CD8-positive, alpha-beta memory T cell (primary cell): ENCODE measurements around the gene MC1R. TPM values are rescaled to one million over a fixed set of nuclear protein-coding genes. Genes with fewer than 3 reads are reported as not detected.
"Not testable (repeated sequence)": the region's sequence is repeated elsewhere in the genome, so short reads cannot be mapped to it uniquely, and the experiment has no call there.

ENCODE experiments used
- CTCF ChIA-PET: fragments of 350-600 bp; sonication (Branson Sonifier 250); formaldehyde crosslinking; loops from one replicate; lab custom pipeline; 2021; ENCODE audit warnings: antibody characterized with exemption; lab: Charles Lee
- POLR2A ChIA-PET: fragments of 350-600 bp; sonication (Branson Sonifier 250); formaldehyde crosslinking; loops from one replicate; lab custom pipeline; 2021; ENCODE audit warnings: antibody characterized with exemption; lab: Charles Lee
- DNase-seq, 5 donors: peaks; one replicate each; pipeline versions ENCODE4 v3.0.0 to v3.0.0-alpha.2; 2020 to 2022; ENCODE audit warnings: mixed read lengths in 1 of 5
- H3K27ac ChIP-seq: one replicate; pipeline ENCODE4 v1.7.0; 2013; ENCODE audit warnings: low read depth, mild to moderate bottlenecking, low read length, moderate library complexity
- H3K27me3 ChIP-seq: 2 replicates; pipeline ENCODE4 v1.7.0; 2013; ENCODE audit warnings: low read length, mild to moderate bottlenecking; ENCODE audit not compliant: insufficient read depth, poor library complexity, severe bottlenecking
- H3K36me3 ChIP-seq: 2 replicates; pipeline ENCODE4 v1.7.0; 2013; ENCODE audit warnings: mild to moderate bottlenecking, low read length, moderate library complexity; ENCODE audit not compliant: insufficient read depth
- H3K4me1 ChIP-seq: 2 replicates; pipeline ENCODE4 v1.7.0; 2013; ENCODE audit warnings: mild to moderate bottlenecking, low read length, moderate library complexity; ENCODE audit not compliant: insufficient read depth
- H3K4me3 ChIP-seq: 2 replicates; pipeline ENCODE4 v1.7.0; 2013; ENCODE audit warnings: mild to moderate bottlenecking, low read length
- H3K9me3 ChIP-seq: 2 replicates; pipeline ENCODE4 v1.7.0; 2013; ENCODE audit warnings: mild to moderate bottlenecking, low read length
- H3K27ac Mint-ChIP-seq, 8 donors: one replicate each; pipeline ENCODE4 v1.8.0; 2020 to 2021; ENCODE audit warnings: mixed read lengths in 8 of 8, mild to moderate bottlenecking in 6 of 8, inconsistent platforms in 3 of 8, moderate library complexity in 3 of 8
- H3K27me3 Mint-ChIP-seq, 2 donors: one replicate each; pipeline ENCODE4 v1.8.0; 2020 to 2021; ENCODE audit warnings: mixed read lengths in 2 of 2, mild to moderate bottlenecking in 1 of 2, moderate library complexity in 1 of 2
- H3K36me3 Mint-ChIP-seq, 3 donors: one replicate each; pipeline ENCODE4 v1.8.0; 2020 to 2021; ENCODE audit warnings: mixed read lengths in 3 of 3, inconsistent platforms in 1 of 3, mild to moderate bottlenecking in 1 of 3
- H3K4me1 Mint-ChIP-seq, 3 donors: one replicate each; pipeline ENCODE4 v1.8.0; 2020 to 2021; ENCODE audit warnings: mixed read lengths in 3 of 3, inconsistent platforms in 1 of 3, mild to moderate bottlenecking in 1 of 3
- H3K4me3 Mint-ChIP-seq, 7 donors: one replicate each; pipeline ENCODE4 v1.8.0; 2020 to 2021; ENCODE audit warnings: mixed read lengths in 7 of 7, mild to moderate bottlenecking in 6 of 7, moderate library complexity in 4 of 7, inconsistent platforms in 2 of 7
- H3K9me3 Mint-ChIP-seq, 5 donors: one replicate each; pipeline ENCODE4 v1.8.0; 2020 to 2022; ENCODE audit warnings: mixed read lengths in 5 of 5, mild to moderate bottlenecking in 3 of 5, moderate library complexity in 2 of 5, inconsistent platforms in 1 of 5
- polyA plus RNA-seq: library from polyadenylated mRNA; unstranded; fragments of 300-500 nt; fragmentation: Illumina TruSeq; gene quantifications from one replicate; pipeline ENCODE4 v1.2.3, GENCODE V29; 2021
- total RNA-seq, 2 experiments: library from RNA; stranded (reverse); gene quantifications; one replicate each; pipeline ENCODE4 v1.2.3, GENCODE V29; 2021

The MC1R gene
- total and polyA plus RNA-seq, 3 experiments from 2014 or later = 0.86 to 2.6 (median 1.9) TPM

GRCh38 chr16:89934611-89935553 is 16.2 kb downstream of the MC1R start:
- ChIA-PET POLR2A (no interaction called here), CTCF (no interaction called here)
- Histone ChIP-seq H3K4me3 (no peak overlapping the region), H3K9me3 (no peaks in the 10 kb centered on the region), H3K27me3 (no peaks in the 10 kb centered on the region), H3K27ac (no peak overlapping the region), H3K36me3 (no peaks in the 10 kb centered on the region), H3K4me1 (no peaks in the 10 kb centered on the region)
- Mint-ChIP-seq H3K27ac (no peak overlapping the region), H3K4me3 (no peak overlapping the region), H3K9me3 (no peaks in the 10 kb centered on the region), H3K27me3 (peaks cover 20% of the 10 kb centered on the region in 2 donors), H3K36me3 (no peaks in the 10 kb centered on the region), H3K4me1 (no peaks in the 10 kb centered on the region)
- no peak for DNase-seq

- Mint-ChIP-seq H3K27me3 (peaks cover 16 to 18% of the 10 kb centered on the region in 2 donors), H3K27ac (peak overlapping the region in 1 of 8 donors; percentile 69)
- H3K4me3 ChIP-seq, H3K36me3 Mint-ChIP-seq, CTCF ChIA-PET, H3K4me1 ChIP-seq, H3K4me1 Mint-ChIP-seq, H3K27me3 ChIP-seq, POLR2A ChIA-PET, H3K9me3 Mint-ChIP-seq, H3K36me3 ChIP-seq, H3K4me3 Mint-ChIP-seq, H3K27ac ChIP-seq, H3K9me3 ChIP-seq, DNase-seq: not testable (repeated sequence)
These were observed 17.0 kb downstream of the MC1R start for GRCh38 chr16:89935620-89936019.

- Mint-ChIP-seq H3K27me3 (peaks cover 14 to 16% of the 10 kb centered on the region in 2 donors), H3K27ac (peak overlapping the region in 1 of 8 donors; percentile 76), H3K4me3 (no peak overlapping the region), H3K4me1 (no peaks in the 10 kb centered on the region), H3K9me3 (no peaks in the 10 kb centered on the region), H3K36me3 (no peaks in the 10 kb centered on the region)
- POLR2A ChIA-PET = no interaction called here
- H3K9me3 ChIP-seq = no peaks in the 10 kb centered on the region
- H3K36me3 ChIP-seq = no peaks in the 10 kb centered on the region
- CTCF ChIA-PET = no interaction called here
- no peak overlapping the region for H3K4me3 ChIP-seq
- H3K27ac ChIP-seq = no peak overlapping the region
- no peaks in the 10 kb centered on the region for H3K27me3 ChIP-seq
- H3K4me1 ChIP-seq = no peaks in the 10 kb centered on the region
- no peak for DNase-seq
These were observed 17.4 kb downstream of the MC1R start for GRCh38 chr16:89936034-89936433.

GRCh38 chr16:89936508-89936907 is 17.8 kb downstream of the MC1R start:
- peak overlapping the region in 1 of 8 donors; percentile 76 for H3K27ac Mint-ChIP-seq
- H3K4me3 Mint-ChIP-seq = no peak overlapping the region

GRCh38 chr16:89936981-89937380 is 18.3 kb downstream of the MC1R start:
- ChIA-PET CTCF (no interaction called here), POLR2A (no interaction called here)
- no peak overlapping the region for H3K27ac ChIP-seq
- no peaks in the 10 kb centered on the region for H3K4me1 ChIP-seq
- Mint-ChIP-seq H3K4me3 (no peak overlapping the region), H3K27me3 (peaks cover 8 to 15% of the 10 kb centered on the region in 2 donors), H3K4me1 (no peaks in the 10 kb centered on the region), H3K36me3 (no peaks in the 10 kb centered on the region), H3K9me3 (no peaks in the 10 kb centered on the region), H3K27ac (no peak overlapping the region)
- no peaks in the 10 kb centered on the region for H3K27me3 ChIP-seq
- no peaks in the 10 kb centered on the region for H3K9me3 ChIP-seq
- no peak for DNase-seq
- H3K4me3 ChIP-seq = no peak overlapping the region
- no peaks in the 10 kb centered on the region for H3K36me3 ChIP-seq

More at GRCh38 chr16:89936508-89936907, 17.8 kb downstream of the MC1R start:
- Mint-ChIP-seq H3K36me3 (no peaks in the 10 kb centered on the region), H3K9me3 (no peaks in the 10 kb centered on the region), H3K27me3 (peaks cover 10 to 12% of the 10 kb centered on the region in 2 donors), H3K4me1 (no peaks in the 10 kb centered on the region)
- Histone ChIP-seq H3K9me3 (no peaks in the 10 kb centered on the region), H3K27me3 (no peaks in the 10 kb centered on the region), H3K36me3 (no peaks in the 10 kb centered on the region), H3K4me3 (no peak overlapping the region), H3K27ac (no peak overlapping the region), H3K4me1 (no peaks in the 10 kb centered on the region)
- ChIA-PET CTCF (no interaction called here), POLR2A (no interaction called here)
- no peak for DNase-seq

- no peaks in the 10 kb centered on the region for H3K36me3 Mint-ChIP-seq
- H3K27ac Mint-ChIP-seq = no peak overlapping the region
- H3K27me3 ChIP-seq = no peaks in the 10 kb centered on the region
- H3K27ac ChIP-seq = no peak overlapping the region
- DNase-seq = no peak
- peaks cover 10 to 24% of the 10 kb centered on the region in 2 donors for H3K27me3 Mint-ChIP-seq
- no peaks in the 10 kb centered on the region for H3K4me1 Mint-ChIP-seq
- H3K36me3 ChIP-seq = no peaks in the 10 kb centered on the region
- POLR2A ChIA-PET = no interaction called here
- no peak overlapping the region for H3K4me3 ChIP-seq
- no peaks in the 10 kb centered on the region for H3K4me1 ChIP-seq
- CTCF ChIA-PET = no interaction called here
- H3K9me3 Mint-ChIP-seq = no peaks in the 10 kb centered on the region
- no peak overlapping the region for H3K4me3 Mint-ChIP-seq
- H3K9me3 ChIP-seq = no peaks in the 10 kb centered on the region
These were observed 19.7 kb downstream of the MC1R start for GRCh38 chr16:89938175-89938885.

- no peak overlapping the region for H3K27ac ChIP-seq
- H3K4me1 ChIP-seq = peaks cover 12% of the 10 kb centered on the region
- Mint-ChIP-seq H3K27ac (no peak overlapping the region), H3K9me3 (no peaks in the 10 kb centered on the region), H3K4me1 (peaks cover 2 to 12% (median 9%) of the 10 kb centered on the region in 3 donors), H3K27me3 (peaks cover 24 to 38% of the 10 kb centered on the region in 2 donors), H3K4me3 (no peak overlapping the region), H3K36me3 (peaks cover 0 to 1% (median 0%) of the 10 kb centered on the region in 3 donors)
- H3K27me3 ChIP-seq = peaks cover 4% of the 10 kb centered on the region
- no peaks in the 10 kb centered on the region for H3K9me3 ChIP-seq
- H3K36me3 ChIP-seq = no peaks in the 10 kb centered on the region
- ChIA-PET CTCF (no interaction called here), POLR2A (no interaction called here)
- no peak for DNase-seq
- H3K4me3 ChIP-seq = no peak overlapping the region
These were observed 26.1 kb downstream of the MC1R start for GRCh38 chr16:89944773-89945172.

- Mint-ChIP-seq H3K4me1 (peaks cover 8 to 17% (median 13%) of the 10 kb centered on the region in 3 donors), H3K27ac (no peak overlapping the region), H3K9me3 (no peaks in the 10 kb centered on the region), H3K27me3 (peaks cover 24 to 38% of the 10 kb centered on the region in 2 donors), H3K4me3 (no peak overlapping the region), H3K36me3 (peaks cover 0 to 1% (median 0%) of the 10 kb centered on the region in 3 donors)
- DNase-seq = no peak
- ChIA-PET POLR2A (no interaction called here), CTCF (no interaction called here)
- Histone ChIP-seq H3K9me3 (no peaks in the 10 kb centered on the region), H3K27ac (no peak overlapping the region), H3K27me3 (peaks cover 4% of the 10 kb centered on the region), H3K36me3 (no peaks in the 10 kb centered on the region), H3K4me1 (peaks cover 14% of the 10 kb centered on the region), H3K4me3 (no peak overlapping the region)
These were observed 27.0 kb downstream of the MC1R start for GRCh38 chr16:89945654-89946053.
